GM10266 (cell line): ENCODE results near the gene HTR2C.
"Not testable (repeated sequence)": the region's sequence is repeated elsewhere in the genome, so short reads cannot be mapped to it uniquely, and the experiment has no call there.

Experiments
- DNase-seq: peaks from one replicate; pipeline ENCODE4 v3.0.0; 2012; ENCODE audit errors: extremely low spot score
- TF ChIP-seq, protein P1 (sequence below): IDR thresholded peaks from 2 replicates; pipeline ENCODE4 v1.5.1; 2012; ENCODE audit warnings: mild to moderate bottlenecking, low read depth; ENCODE audit not compliant: control insufficient read depth, insufficient read depth; ENCODE audit errors: missing control alignments

HTR2C gene

DNA sequence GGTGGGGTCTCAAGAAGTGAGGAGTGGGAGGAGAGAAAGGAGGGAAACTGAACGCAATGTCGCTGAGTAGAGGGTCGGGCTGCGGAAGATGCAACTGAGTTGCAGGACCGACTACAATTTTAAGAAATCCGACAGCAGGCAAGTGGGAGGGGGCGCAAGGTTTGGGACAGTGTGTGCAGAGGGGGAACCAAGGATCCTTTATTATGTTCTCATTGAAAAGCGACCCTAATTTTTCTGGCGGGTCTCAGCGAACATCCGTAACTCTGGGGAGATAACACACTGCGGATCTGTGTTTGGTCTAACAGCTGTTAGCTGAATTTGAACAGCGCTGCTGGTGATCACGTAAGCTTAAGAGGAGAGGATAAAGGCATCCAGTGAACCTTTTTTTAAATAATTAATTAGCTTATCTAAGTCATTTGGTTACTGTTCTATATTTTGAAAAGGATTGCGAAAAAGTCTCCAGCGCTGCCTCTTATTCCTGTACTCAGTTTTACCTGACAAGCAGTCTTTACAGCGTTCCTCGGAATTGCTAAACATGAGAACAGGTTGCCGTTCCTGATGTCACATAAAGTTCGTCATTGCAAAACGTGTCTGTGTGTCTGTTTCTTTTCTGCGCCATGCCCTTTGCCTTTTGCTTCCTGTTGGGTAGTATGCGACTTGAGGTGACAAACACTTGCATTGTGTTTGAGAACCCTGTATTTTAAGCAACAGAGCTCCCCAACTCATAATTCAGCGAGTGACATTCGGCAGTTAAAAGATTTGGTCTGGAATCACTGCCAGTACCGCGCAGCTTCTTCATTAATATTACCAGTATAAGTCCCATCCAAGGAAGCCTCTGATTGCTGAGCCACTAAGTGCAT lies 1.3 kb downstream of the HTR2C start:
- no peak for DNase-seq
- TF ChIP-seq, protein P1, sequence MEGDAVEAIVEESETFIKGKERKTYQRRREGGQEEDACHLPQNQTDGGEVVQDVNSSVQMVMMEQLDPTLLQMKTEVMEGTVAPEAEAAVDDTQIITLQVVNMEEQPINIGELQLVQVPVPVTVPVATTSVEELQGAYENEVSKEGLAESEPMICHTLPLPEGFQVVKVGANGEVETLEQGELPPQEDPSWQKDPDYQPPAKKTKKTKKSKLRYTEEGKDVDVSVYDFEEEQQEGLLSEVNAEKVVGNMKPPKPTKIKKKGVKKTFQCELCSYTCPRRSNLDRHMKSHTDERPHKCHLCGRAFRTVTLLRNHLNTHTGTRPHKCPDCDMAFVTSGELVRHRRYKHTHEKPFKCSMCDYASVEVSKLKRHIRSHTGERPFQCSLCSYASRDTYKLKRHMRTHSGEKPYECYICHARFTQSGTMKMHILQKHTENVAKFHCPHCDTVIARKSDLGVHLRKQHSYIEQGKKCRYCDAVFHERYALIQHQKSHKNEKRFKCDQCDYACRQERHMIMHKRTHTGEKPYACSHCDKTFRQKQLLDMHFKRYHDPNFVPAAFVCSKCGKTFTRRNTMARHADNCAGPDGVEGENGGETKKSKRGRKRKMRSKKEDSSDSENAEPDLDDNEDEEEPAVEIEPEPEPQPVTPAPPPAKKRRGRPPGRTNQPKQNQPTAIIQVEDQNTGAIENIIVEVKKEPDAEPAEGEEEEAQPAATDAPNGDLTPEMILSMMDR = no peak

DNA sequence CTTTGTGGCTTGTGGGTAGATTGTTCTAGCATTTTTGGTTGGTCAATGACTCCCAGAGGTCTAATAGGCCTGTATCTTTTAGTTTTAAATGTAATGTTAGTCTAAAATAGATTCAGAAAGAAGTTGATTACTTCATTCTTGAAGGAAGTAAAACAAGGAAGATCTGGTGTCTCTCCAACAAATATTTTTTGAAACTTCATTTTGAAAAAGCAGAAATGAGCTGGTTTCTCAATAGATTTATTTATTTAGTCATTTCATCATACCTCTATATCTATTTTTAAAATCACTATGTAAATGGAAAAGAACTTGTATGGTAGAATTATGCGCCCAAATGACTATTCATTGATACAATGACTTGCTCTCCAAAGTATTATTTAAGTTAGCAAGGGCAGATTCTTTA lies 7.2 kb downstream of the HTR2C start:
- TF ChIP-seq, protein P1 = no peak
- DNase-seq = no peak

DNA sequence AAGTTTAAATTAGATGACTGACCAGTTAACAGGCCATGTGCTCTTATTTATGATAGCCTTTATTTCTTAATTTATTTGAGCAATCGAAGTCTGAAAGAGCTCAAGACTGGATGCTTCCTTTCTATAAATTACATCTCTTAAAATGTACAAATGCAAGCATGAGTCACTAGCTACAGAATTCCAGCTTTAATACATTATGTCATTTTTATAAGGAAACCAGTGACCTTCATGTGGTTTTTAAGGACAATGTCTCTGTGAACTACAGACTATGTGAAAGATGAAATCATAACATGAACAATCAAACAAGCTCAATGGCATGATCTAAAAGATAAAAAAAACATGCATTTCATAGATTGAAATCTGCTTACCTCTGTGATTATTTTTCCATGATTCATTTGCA lies 15.4 kb downstream of the HTR2C start:
- DNase-seq = no peak
- TF ChIP-seq, protein P1 = no peak

DNA sequence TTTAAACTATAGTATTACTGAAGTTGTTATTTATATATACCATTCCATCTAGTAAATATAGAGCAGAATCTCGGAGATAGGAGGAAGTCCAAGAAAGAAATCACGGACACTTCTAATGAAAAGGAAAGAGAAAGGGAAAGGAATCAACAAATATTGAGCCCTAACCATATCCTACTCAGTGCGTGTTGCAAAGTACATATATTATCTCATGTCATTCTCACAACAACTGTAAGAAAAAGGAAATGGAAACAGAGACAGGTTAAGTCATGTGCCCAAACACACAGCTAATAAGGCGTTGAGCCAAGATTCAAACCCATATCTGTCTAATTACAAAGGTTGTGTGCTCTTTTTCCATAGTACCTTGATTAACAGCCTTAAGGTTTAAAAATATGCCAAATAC lies 16.0 kb downstream of the HTR2C start:
- TF ChIP-seq, protein P1 = no peak

DNA sequence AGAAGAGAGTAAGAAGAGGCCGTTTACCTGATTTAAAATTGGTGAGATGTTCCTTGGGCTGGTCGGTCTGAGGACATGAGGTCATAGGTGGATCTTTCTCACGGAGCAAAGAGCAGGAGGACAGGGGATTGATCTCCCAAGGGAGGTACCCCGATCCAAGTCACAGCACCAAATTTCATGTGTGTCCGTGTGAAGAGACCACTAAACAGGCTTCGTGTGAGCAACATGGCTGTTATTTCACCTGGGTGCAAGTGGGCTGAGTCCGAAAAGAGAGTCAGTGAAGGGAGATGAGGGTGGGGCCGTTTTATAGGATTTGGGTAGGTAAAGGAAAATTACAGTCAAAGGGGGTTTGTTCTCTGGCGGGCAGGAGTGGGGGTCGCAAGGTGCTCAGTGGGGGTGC lies 22.7 kb downstream of the HTR2C start:
- DNase-seq = not testable (repeated sequence)

More for the DNA sequence above, 16.0 kb downstream of the HTR2C start:
- no peak for DNase-seq

DNA sequence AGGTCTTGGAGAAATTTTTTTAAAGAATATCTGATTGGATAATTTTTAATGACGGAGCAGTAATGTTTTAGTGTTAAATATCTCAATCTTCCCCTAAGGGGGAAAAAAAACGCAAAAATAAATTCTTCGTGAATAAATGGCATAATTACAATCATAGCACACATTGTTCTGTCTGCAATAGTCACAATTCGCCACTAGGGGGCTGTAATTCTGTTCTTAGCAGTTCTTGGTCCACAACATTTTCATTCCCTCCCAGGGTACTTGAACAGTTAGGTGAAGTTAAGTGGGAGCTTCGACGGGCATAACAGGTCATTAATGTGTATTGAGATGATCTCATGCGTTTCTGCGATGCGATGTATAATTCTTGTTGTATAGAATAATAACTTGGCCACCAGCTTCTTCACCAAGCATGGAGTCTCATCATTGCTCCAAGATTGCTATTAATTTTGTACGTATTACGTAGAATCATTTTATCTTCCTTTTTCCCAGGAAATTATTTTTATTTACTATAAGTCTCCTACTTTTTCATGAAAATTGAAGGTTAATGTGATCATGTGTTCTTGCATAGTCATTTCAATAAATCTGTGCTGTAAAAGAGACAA lies 27.2 kb downstream of the HTR2C start:
- DNase-seq = no peak
- TF ChIP-seq, protein P1 = peak; percentile 59

DNA sequence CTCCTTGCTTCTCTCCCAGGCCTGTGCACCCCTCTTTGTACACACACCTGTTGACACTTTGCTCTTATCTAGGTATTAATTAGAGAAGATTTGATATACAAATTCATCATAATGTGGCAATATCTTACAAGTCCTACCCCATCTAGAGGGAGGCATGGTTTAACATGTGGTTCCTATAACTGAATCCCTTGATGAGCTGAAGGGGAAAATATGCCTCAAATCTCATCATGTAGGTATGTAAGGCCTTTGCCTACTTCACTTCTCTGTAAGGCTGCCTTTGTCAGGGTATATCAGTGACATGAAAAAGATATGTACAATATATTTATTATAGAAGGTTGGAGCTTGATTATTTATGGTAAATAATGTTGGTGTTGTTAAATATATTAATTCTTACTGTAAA lies 31.9 kb downstream of the HTR2C start:
- no peak for DNase-seq
- TF ChIP-seq, protein P1 = no peak
